Kidney epithelial cell (primary cell): ENCODE results near the gene NPAS2. TPM values are rescaled to one million over a fixed set of nuclear protein-coding genes. Genes with fewer than 3 reads are reported as not detected.

Experiments used
- DNase-seq: peaks from one replicate; pipeline ENCODE4 v3.0.0-alpha.2; 2010; ENCODE audit warnings: low read depth
- H3K27me3 ChIP-seq: 2 replicates; pipeline ENCODE4 v1.6.0; 2011; ENCODE audit warnings: low read length; ENCODE audit not compliant: control insufficient read depth, insufficient read depth
- H3K36me3 ChIP-seq: 2 replicates; pipeline ENCODE4 v1.5.1; 2011; ENCODE audit warnings: low read length; ENCODE audit not compliant: control insufficient read depth, insufficient read depth
- H3K4me3 ChIP-seq: 2 replicates; pipeline ENCODE4 v1.5.1; 2011; ENCODE audit warnings: low read depth, mild to moderate bottlenecking, control low read depth, low read length
- total RNA-seq: library from RNA; depleted of rRNA; stranded (reverse); fragments of >200 nt; gene quantifications from 2 replicates; pipeline ENCODE4 v1.2.3, GENCODE V29; 2015
- TF ChIP-seq, protein P1 (sequence below): IDR thresholded peaks from 2 replicates; pipeline ENCODE4 v1.5.1; 2011; ENCODE audit warnings: mild to moderate bottlenecking, moderate library complexity, low read length, control low read depth, inconsistent platforms; ENCODE audit not compliant: insufficient read depth, poor library complexity, severe bottlenecking

The NPAS2 gene
- total RNA-seq, 1 donor from 2014 or later = 11.2 TPM

DNA sequence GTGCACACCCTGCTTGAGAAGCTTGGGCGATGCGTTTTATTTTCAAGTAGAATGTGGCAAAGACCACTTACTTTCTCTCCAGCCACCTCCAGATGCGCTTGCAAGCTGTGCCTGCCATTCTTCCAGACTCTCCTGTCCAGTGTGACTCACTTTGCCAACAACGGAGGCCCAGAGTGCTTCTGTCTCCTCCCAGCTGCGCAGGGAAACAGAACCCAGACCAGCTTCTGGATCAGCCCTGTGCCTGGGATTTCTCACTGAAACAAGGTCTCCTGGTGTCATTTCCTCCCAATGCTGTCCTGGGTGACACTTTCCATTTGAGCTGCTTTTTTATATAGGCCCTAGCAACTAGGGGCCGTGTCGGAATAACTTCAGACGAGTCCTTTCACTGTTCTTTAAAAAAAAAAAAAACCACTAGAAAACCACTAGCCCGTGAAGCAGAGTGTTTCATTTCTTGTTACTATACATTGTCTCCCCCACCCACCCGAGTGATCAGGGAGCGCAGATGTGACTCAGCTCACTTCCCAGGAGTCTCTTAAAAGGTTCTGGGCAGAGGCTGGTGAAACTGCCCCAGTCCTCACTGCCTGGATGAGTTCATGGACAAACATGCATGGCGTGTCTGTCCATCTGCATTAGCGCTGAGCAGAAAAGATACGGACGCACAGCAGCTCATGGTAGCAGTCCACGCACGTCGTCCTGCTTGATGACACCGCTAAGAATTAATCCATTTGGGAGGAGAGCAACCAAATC, 156.9 kb downstream of the NPAS2 start:
- Histone ChIP-seq H3K4me3 (no peak overlapping the region), H3K27me3 (no peaks in the 10 kb centered on the region), H3K36me3 (no peaks in the 10 kb centered on the region)
- TF ChIP-seq, protein P1, sequence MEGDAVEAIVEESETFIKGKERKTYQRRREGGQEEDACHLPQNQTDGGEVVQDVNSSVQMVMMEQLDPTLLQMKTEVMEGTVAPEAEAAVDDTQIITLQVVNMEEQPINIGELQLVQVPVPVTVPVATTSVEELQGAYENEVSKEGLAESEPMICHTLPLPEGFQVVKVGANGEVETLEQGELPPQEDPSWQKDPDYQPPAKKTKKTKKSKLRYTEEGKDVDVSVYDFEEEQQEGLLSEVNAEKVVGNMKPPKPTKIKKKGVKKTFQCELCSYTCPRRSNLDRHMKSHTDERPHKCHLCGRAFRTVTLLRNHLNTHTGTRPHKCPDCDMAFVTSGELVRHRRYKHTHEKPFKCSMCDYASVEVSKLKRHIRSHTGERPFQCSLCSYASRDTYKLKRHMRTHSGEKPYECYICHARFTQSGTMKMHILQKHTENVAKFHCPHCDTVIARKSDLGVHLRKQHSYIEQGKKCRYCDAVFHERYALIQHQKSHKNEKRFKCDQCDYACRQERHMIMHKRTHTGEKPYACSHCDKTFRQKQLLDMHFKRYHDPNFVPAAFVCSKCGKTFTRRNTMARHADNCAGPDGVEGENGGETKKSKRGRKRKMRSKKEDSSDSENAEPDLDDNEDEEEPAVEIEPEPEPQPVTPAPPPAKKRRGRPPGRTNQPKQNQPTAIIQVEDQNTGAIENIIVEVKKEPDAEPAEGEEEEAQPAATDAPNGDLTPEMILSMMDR = no peak
- peak; percentile 72 for DNase-seq

DNA sequence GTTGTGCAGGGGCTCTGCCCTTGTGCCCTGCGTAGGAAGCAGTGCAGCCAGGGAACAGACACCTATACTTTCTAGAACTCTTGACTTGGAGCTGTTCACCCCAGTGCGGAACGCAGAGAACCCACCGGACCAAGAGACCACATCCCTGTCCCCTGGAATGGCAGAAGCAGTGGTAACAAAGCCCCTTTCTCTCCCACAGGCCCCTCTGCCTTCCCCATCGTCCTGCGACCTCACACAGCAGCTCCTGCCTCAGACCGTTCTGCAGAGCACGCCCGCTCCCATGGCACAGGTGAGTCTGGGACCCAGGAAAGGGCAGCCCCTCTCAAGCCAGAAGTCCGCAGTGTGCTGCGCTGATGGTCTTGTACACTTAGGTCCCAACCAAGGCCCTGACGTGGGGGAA, 157.6 kb downstream of the NPAS2 start:
- Histone ChIP-seq H3K4me3 (no peak overlapping the region), H3K27me3 (no peaks in the 10 kb centered on the region), H3K36me3 (no peaks in the 10 kb centered on the region)
- TF ChIP-seq, protein P1 = no peak
- DNase-seq = no peak

DNA sequence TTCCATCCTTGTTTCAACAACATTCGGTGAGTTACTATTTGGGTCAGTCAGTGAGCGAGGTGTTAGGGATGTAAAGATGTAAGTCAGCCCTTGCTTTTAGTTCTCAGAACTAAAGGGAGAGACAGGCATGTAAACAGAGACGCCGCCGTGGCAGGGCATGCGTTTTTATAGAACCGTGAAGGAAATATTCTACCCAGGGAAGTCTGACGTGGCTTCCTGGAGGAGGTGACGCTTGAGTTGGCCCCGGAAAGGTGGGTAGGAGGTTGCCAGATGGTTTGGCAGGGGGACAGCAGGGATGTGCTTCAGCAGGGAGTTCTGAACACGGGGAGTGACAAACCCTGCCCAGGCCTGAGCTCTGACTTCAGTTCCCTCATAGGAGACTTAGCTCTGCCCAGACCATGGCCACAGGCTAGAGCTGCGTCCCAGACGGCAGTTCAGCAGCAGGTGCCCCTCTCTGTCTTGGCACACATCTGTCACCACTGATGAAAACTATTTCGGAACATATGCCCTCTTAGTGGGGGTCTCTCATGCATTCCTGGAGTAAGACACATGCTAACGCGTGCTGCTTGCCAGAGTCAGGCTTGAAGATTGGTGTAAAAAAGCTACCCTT, 158.7 kb downstream of the NPAS2 start:
- H3K4me3 ChIP-seq = no peak overlapping the region
- no peaks in the 10 kb centered on the region for H3K36me3 ChIP-seq
- H3K27me3 ChIP-seq = no peaks in the 10 kb centered on the region
- DNase-seq = no peak
- TF ChIP-seq, protein P1 = no peak

DNA sequence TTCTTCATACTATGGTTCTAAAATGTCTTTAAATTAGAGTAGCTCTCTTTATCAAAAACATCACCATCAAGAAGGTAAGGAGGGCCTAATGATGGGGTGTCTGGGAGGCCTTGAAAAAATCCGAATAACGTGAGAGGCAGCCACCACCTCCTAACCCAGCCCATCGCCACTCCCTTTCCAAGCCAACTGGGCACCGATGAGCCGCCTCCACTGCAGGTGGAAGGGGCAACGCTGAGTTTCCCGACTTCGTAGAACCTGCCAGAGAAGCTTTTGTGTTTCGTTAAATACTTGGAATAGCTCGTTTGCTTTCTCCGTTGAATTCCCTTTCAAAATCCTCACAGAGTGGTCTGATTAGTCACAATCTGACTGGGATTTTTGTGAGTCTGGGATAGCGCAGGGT, 160.1 kb downstream of the NPAS2 start:
- Histone ChIP-seq H3K36me3 (no peaks in the 10 kb centered on the region), H3K4me3 (no peak overlapping the region), H3K27me3 (no peaks in the 10 kb centered on the region)
- TF ChIP-seq, protein P1 = no peak
- no peak for DNase-seq

DNA sequence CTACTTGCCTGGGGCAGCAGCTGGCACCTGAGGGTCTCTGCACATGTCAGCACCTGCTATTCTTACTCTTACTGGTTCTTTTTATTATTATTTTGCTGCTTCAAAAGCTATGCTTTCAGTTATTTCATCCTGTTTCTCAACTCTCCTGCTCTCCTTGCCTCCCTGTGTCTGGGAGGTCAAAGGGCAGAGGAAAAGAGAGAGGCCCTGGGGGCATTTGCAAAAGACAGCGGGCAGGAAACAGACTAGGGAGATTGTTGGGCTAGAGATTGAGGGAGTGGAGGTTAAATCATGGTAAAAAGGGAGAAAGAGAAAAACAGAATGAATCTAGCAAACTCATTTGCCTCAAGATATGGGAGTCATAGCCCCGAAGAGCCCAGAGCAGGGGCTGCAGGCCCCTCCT, 161.1 kb downstream of the NPAS2 start:
- DNase-seq = no peak
- TF ChIP-seq, protein P1 = no peak
- H3K4me3 ChIP-seq = no peak overlapping the region
- H3K27me3 ChIP-seq = no peaks in the 10 kb centered on the region
- H3K36me3 ChIP-seq = no peaks in the 10 kb centered on the region
